ENCODE measurements around the gene ATOH8. TPM values are rescaled to one million over a fixed set of nuclear protein-coding genes. Genes with fewer than 3 reads are reported as not detected.

ATOH8 gene
- total RNA-seq, 1 experiment from 2014 or later: 0.81 TPM

- POLR2A ChIA-PET: no interaction called here
These were observed 16.3 kb upstream of the ATOH8 start for GRCh38 chr2:85737481-85737880.

GRCh38 chr2:85737961-85738360 is 15.8 kb upstream of the ATOH8 start:
- ChIA-PET POLR2A (no interaction called here), CTCF (interaction anchor here (0.8 to 3.1 kb wide), 2 partner anchors 9 to 76 kb away, joined by 3 to 14 read pairs; no protein-coding TSS in a partner anchor)
- Mint-ChIP-seq H3K27me3 (ENCODE audit: low read depth) (peaks cover 4% of the 10 kb centered on the region), H3K27ac (no peak overlapping the region), H3K9me3 (no peaks in the 10 kb centered on the region; the same call in 1 of the 2 replicates), H3K4me1 (peaks cover 7% of the 10 kb centered on the region), H3K4me3 (no peak overlapping the region), H3K36me3 (no peaks in the 10 kb centered on the region)
- ATAC-seq (no peak), DNase-seq (ENCODE audit: low spot score) (no peak)
- TF ChIP-seq FOXK1 (CRISPR knock-in tag; IDR thresholded peaks at IDR 0.05) (no peak), ETV6 (CRISPR knock-in tag; IDR thresholded peaks at IDR 0.05) (no peak), TEAD1 (CRISPR knock-in tag; IDR thresholded peaks at IDR 0.05) (no peak), SMAD4 (CRISPR knock-in tag; IDR thresholded peaks at IDR 0.05) (no peak), ATF3 (CRISPR knock-in tag; conservative IDR thresholded peaks at IDR 0.05) (no peak), PREB (CRISPR knock-in tag; IDR thresholded peaks at IDR 0.05; ENCODE audit: borderline replicate concordance) (no peak), E2F4 (CRISPR knock-in tag; IDR thresholded peaks at IDR 0.05; ENCODE audit: borderline replicate concordance, low read depth) (no peak), MLX (CRISPR knock-in tag; IDR thresholded peaks at IDR 0.05) (no peak), RELA (CRISPR knock-in tag; IDR thresholded peaks at IDR 0.05; ENCODE audit: borderline replicate concordance) (no peak), ATF6 (CRISPR knock-in tag; IDR thresholded peaks at IDR 0.05) (no peak), ARID4B (CRISPR knock-in tag; IDR thresholded peaks at IDR 0.05; ENCODE audit: borderline replicate concordance) (no peak), NFYB (CRISPR knock-in tag; conservative IDR thresholded peaks at IDR 0.05; ENCODE audit: low read depth) (no peak), TEAD4 (CRISPR knock-in tag; IDR thresholded peaks at IDR 0.05) (no peak)
- TF ChIP-seq, protein P1, sequence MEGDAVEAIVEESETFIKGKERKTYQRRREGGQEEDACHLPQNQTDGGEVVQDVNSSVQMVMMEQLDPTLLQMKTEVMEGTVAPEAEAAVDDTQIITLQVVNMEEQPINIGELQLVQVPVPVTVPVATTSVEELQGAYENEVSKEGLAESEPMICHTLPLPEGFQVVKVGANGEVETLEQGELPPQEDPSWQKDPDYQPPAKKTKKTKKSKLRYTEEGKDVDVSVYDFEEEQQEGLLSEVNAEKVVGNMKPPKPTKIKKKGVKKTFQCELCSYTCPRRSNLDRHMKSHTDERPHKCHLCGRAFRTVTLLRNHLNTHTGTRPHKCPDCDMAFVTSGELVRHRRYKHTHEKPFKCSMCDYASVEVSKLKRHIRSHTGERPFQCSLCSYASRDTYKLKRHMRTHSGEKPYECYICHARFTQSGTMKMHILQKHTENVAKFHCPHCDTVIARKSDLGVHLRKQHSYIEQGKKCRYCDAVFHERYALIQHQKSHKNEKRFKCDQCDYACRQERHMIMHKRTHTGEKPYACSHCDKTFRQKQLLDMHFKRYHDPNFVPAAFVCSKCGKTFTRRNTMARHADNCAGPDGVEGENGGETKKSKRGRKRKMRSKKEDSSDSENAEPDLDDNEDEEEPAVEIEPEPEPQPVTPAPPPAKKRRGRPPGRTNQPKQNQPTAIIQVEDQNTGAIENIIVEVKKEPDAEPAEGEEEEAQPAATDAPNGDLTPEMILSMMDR (IDR thresholded peaks at IDR 0.05): no peak

More at GRCh38 chr2:85737481-85737880, 16.3 kb upstream of the ATOH8 start:
- TF ChIP-seq OVOL2 (CRISPR knock-in tag; IDR thresholded peaks at IDR 0.05; ENCODE audit: borderline replicate concordance) (no peak), USF2 (CRISPR knock-in tag; IDR thresholded peaks at IDR 0.05) (peak; percentile 25; the same call in 1 of the 2 replicates), ZNF121 (CRISPR knock-in tag; IDR thresholded peaks at IDR 0.05) (no peak), GABPB1 (CRISPR knock-in tag; IDR thresholded peaks at IDR 0.05) (no peak), ZNF512 (CRISPR knock-in tag; IDR thresholded peaks at IDR 0.05; ENCODE audit: borderline replicate concordance) (no peak)
- CTCF ChIA-PET: interaction anchor here (1.2 to 3.1 kb wide), 3 partner anchors 8 to 31 kb away, joined by 4 to 14 read pairs (median 7); no protein-coding TSS in a partner anchor
- DNase-seq (ENCODE audit: low spot score) (no peak), ATAC-seq (peak; percentile 59)
- Mint-ChIP-seq H3K36me3 (no peaks in the 10 kb centered on the region), H3K27ac (no peak overlapping the region), H3K4me1 (peaks cover 7% of the 10 kb centered on the region), H3K27me3 (ENCODE audit: low read depth) (peaks cover 4% of the 10 kb centered on the region), H3K4me3 (no peak overlapping the region), H3K9me3 (no peaks in the 10 kb centered on the region; the same call in 1 of the 2 replicates)
